Smooth muscle cell (in vitro differentiated cells): ENCODE data around the gene NCCRP1. TPM values are rescaled to one million over a fixed set of nuclear protein-coding genes. Genes with fewer than 3 reads are reported as not detected.

Experiments used
- DNase-seq: peaks from one replicate; lab custom pipeline; 2025; ENCODE audit not compliant: unreplicated experiment; lab: John Stamatoyannopoulos, UW
- H2AFZ ChIP-seq: fragments of 200-600 bp; sonication (generic); 2 replicates; pipeline ENCODE4 v1.6.0; 2016; ENCODE audit warnings: antibody characterized with exemption, low read depth, mild to moderate bottlenecking
- H3F3A ChIP-seq: fragments of 200-600 bp; sonication (generic); 2 replicates; pipeline ENCODE4 v1.6.0; 2017; ENCODE audit warnings: antibody characterized with exemption, low read depth
- H3K27ac ChIP-seq: fragments of 200-600 bp; sonication (generic); 2 replicates; pipeline ENCODE4 v1.5.1; 2016; ENCODE audit warnings: low read depth, mild to moderate bottlenecking
- H3K27me3 ChIP-seq: fragments of 200-600 bp; sonication (generic); 2 replicates; pipeline ENCODE4 v1.6.1; 2016; ENCODE audit warnings: low read depth, mild to moderate bottlenecking
- H3K36me3 ChIP-seq: fragments of 200-600 bp; sonication (generic); 2 replicates; pipeline ENCODE4 v1.5.1; 2016; ENCODE audit warnings: low read depth
- H3K4me1 ChIP-seq: fragments of 200-600 bp; sonication (generic); 2 replicates; pipeline ENCODE4 v1.5.1; 2016; ENCODE audit warnings: low read depth
- H3K4me2 ChIP-seq: fragments of 200-600 bp; sonication (generic); 2 replicates; pipeline ENCODE4 v1.6.0; 2016; ENCODE audit warnings: mild to moderate bottlenecking
- H3K4me3 ChIP-seq: fragments of 200-600 bp; sonication (generic); 2 replicates; pipeline ENCODE4 v1.5.1; 2016; ENCODE audit warnings: mild to moderate bottlenecking
- H3K79me2 ChIP-seq: fragments of 200-600 bp; sonication (generic); 2 replicates; pipeline ENCODE4 v1.6.0; 2016; ENCODE audit warnings: low read depth, mild to moderate bottlenecking
- H3K9ac ChIP-seq: fragments of 200-600 bp; sonication (generic); 2 replicates; pipeline ENCODE4 v1.6.0; 2016; ENCODE audit warnings: low read depth
- H3K9me3 ChIP-seq: fragments of 200-600 bp; sonication (generic); replicated peaks from 2 replicates; pipeline ENCODE4 v1.5.1; 2016; ENCODE audit warnings: low read depth
- H4K20me1 ChIP-seq: fragments of 200-600 bp; sonication (generic); 2 replicates; pipeline ENCODE4 v1.6.0; 2016; ENCODE audit warnings: low read depth
- WGBS: methylation state at CpG from one replicate; pipeline ENCODE4 v1.1.7; 2016; ENCODE audit warnings: low lambda C conversion rate; 5-methylcytosine and 5-hydroxymethylcytosine counted together
- polyA plus RNA-seq: library from polyadenylated mRNA; unstranded; fragments of >200 nt; fragmentation: Nextera tagmentation; extraction: Ambion mirVana; gene quantifications from 2 replicates; pipeline ENCODE4 v1.2.1, GENCODE V29; 2016
- total RNA-seq: library from RNA; depleted of rRNA; stranded (reverse); fragments of >200 nt; gene quantifications from 2 replicates; pipeline ENCODE4 v1.2.3, GENCODE V29; 2014
- TF ChIP-seq, protein P1 (sequence below): fragments of 200-600 bp; sonication (generic); IDR thresholded peaks from 2 replicates; pipeline ENCODE4 v1.5.1; 2017; ENCODE audit warnings: borderline replicate concordance, mild to moderate bottlenecking, antibody characterized with exemption; ENCODE audit not compliant: insufficient read depth, poor library complexity, severe bottlenecking

The NCCRP1 gene
- total and polyA plus RNA-seq, 2 experiments from 2014 or later: 1.5 to 4.0 TPM

DNA sequence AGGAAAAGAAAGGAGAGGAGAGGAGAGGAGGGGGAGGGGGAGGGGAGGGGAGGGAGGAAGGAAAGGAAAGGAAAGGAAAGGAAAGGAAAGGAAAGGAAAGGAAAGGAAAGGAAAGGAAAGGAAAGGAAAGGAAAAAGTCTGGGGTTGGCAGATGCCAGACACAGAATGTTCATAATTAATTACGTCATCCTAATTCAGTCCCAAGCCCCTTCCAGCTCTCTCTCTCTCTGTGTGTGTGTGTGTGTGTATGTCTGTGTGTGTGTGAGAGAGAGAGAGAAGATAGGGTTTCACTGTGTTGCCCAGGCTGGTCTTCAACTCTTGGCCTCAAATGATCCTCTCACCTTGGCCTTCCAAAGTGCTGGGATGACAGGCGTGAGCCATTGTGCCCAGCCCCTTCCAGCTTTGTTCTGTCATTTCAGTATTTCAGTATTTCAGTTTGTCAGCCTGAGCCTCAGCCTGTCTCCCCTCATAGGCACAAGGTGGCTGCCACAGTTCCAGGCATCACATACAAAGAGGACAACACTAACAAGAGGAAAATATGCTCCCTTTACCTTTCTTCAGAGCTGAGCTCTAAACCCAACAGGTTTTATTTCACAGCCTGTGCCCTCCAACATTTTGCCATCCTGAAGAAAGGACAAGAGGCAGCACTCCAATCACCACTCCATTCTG lies 33.5 kb downstream of the NCCRP1 start:
- WGBS: 79% methylated on average over 2 of the region's 2 CpGs
- TF ChIP-seq, protein P1, sequence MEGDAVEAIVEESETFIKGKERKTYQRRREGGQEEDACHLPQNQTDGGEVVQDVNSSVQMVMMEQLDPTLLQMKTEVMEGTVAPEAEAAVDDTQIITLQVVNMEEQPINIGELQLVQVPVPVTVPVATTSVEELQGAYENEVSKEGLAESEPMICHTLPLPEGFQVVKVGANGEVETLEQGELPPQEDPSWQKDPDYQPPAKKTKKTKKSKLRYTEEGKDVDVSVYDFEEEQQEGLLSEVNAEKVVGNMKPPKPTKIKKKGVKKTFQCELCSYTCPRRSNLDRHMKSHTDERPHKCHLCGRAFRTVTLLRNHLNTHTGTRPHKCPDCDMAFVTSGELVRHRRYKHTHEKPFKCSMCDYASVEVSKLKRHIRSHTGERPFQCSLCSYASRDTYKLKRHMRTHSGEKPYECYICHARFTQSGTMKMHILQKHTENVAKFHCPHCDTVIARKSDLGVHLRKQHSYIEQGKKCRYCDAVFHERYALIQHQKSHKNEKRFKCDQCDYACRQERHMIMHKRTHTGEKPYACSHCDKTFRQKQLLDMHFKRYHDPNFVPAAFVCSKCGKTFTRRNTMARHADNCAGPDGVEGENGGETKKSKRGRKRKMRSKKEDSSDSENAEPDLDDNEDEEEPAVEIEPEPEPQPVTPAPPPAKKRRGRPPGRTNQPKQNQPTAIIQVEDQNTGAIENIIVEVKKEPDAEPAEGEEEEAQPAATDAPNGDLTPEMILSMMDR: no peak

DNA sequence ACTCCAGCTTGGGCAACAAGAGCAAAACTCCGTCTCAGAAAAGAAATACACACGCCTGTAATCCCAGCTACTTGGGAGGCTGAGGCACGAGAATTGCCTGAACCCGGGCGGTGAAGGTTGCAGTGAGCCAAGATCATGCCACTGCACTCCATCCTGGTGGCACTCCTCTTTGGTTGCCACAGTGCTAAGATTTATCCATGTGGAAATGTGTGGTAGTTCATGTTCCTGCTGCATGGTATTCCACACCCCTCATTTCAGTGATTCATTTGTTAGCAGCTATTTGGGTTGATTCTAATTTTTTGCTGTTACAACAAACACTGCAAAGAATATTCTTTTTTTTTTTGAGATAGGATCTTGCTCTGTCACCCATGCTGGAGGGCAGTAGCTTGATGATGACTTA lies 35.9 kb downstream of the NCCRP1 start:
- DNase-seq: no peak
- WGBS: 81% methylated on average over 5 of the region's 5 CpGs

More for the DNA sequence above, 33.5 kb downstream of the NCCRP1 start:
- Histone ChIP-seq H3K4me1 (no peaks in the 10 kb centered on the region), H3K9me3 (no peaks in the 10 kb centered on the region), H3K27me3 (peaks cover 22% of the 10 kb centered on the region), H3K79me2 (no peaks in the 10 kb centered on the region), H3K9ac (no peak overlapping the region), H3K4me3 (no peak overlapping the region), H2AFZ (no peak overlapping the region), H3F3A (no peaks in the 10 kb centered on the region), H4K20me1 (no peaks in the 10 kb centered on the region), H3K36me3 (no peaks in the 10 kb centered on the region), H3K4me2 (no peak overlapping the region), H3K27ac (no peak overlapping the region)
- no peak for DNase-seq

DNA sequence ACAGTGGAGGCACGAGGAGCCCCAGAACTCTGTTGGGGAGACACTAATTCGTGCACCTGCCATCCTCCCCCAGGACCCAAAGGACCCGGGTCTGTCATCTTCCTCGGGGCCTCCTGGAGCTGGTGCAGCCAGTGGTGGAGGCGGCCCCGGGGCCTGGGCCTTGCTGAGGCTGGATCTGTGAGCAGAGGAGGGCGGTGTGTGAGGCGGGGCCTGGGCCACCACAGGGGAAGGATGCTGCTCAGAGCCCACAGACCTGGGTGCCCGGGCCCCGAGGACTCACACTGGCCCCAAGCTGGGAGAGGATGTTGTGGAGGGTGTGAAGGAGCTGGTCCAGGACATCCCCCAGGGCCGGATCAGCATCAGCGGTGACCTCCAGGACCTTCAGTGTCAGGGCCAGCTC lies 39.8 kb downstream of the NCCRP1 start:
- Histone ChIP-seq H3K79me2 (no peaks in the 10 kb centered on the region), H3K27ac (no peak overlapping the region), H3K9ac (no peak overlapping the region), H3F3A (no peaks in the 10 kb centered on the region), H3K4me3 (no peak overlapping the region), H3K27me3 (peaks cover 34% of the 10 kb centered on the region), H3K9me3 (no peaks in the 10 kb centered on the region), H4K20me1 (no peaks in the 10 kb centered on the region), H2AFZ (no peak overlapping the region), H3K36me3 (no peaks in the 10 kb centered on the region), H3K4me2 (no peak overlapping the region), H3K4me1 (no peaks in the 10 kb centered on the region)
- TF ChIP-seq, protein P1: no peak
- no peak for DNase-seq
- 84% methylated on average over 12 of the region's 12 CpGs for WGBS

More for the DNA sequence above, 35.9 kb downstream of the NCCRP1 start:
- H4K20me1 ChIP-seq: no peaks in the 10 kb centered on the region
- H3K4me3 ChIP-seq: no peak overlapping the region
- H3K4me2 ChIP-seq: no peak overlapping the region
- no peaks in the 10 kb centered on the region for H3K4me1 ChIP-seq
- TF ChIP-seq, protein P1: no peak
- H2AFZ ChIP-seq: no peak overlapping the region
- H3K27me3 ChIP-seq: peaks cover 25% of the 10 kb centered on the region
- H3K36me3 ChIP-seq: no peaks in the 10 kb centered on the region
- no peaks in the 10 kb centered on the region for H3K79me2 ChIP-seq
- no peak overlapping the region for H3K27ac ChIP-seq
- no peaks in the 10 kb centered on the region for H3K9me3 ChIP-seq
- H3F3A ChIP-seq: no peaks in the 10 kb centered on the region
- no peak overlapping the region for H3K9ac ChIP-seq
